GM23248 (cell line): Measurements from ENCODE around the gene HDAC10. TPM values are rescaled to one million over a fixed set of nuclear protein-coding genes. Genes with fewer than 3 reads are reported as not detected.
A peak's percentile ranks its signal among the peaks of the same experiment; 100 is the strongest.

Experiments
- DNase-seq: peaks from one replicate; pipeline ENCODE4 v3.0.0-alpha.2; 2015
- H2AFZ ChIP-seq: fragments of 200-600 bp; sonication (generic); 2 replicates; pipeline ENCODE4 v1.6.1; 2016; ENCODE audit warnings: antibody characterized with exemption
- H3F3A ChIP-seq: fragments of 200-600 bp; sonication (generic); 2 replicates; pipeline ENCODE4 v1.6.1; 2016; ENCODE audit warnings: mild to moderate bottlenecking, antibody characterized with exemption, mixed run types; ENCODE audit not compliant: insufficient read depth
- H3K27ac ChIP-seq: fragments of 200-600 bp; sonication (generic); 2 replicates; pipeline ENCODE4 v1.5.1; 2016; ENCODE audit warnings: mild to moderate bottlenecking
- H3K27me3 ChIP-seq: fragments of 200-600 bp; sonication (generic); replicated peaks from 2 replicates; pipeline ENCODE4 v1.6.1; 2016; ENCODE audit warnings: mild to moderate bottlenecking; ENCODE audit not compliant: insufficient read depth
- H3K36me3 ChIP-seq: fragments of 200-600 bp; sonication (generic); 2 replicates; pipeline ENCODE4 v1.6.1; 2016; ENCODE audit warnings: low read depth, mild to moderate bottlenecking
- H3K4me1 ChIP-seq: fragments of 200-600 bp; sonication (generic); 2 replicates; pipeline ENCODE4 v1.6.1; 2016; ENCODE audit warnings: mild to moderate bottlenecking; ENCODE audit not compliant: insufficient read depth
- H3K4me2 ChIP-seq: fragments of 200-600 bp; sonication (generic); one replicate; pipeline ENCODE4 v1.6.1; 2016; ENCODE audit warnings: mild to moderate bottlenecking; ENCODE audit not compliant: unreplicated experiment
- H3K4me3 ChIP-seq: fragments of 200-600 bp; sonication (generic); 2 replicates; pipeline ENCODE4 v1.5.1; 2016; ENCODE audit warnings: mild to moderate bottlenecking
- H3K79me2 ChIP-seq: fragments of 200-600 bp; sonication (generic); 2 replicates; pipeline ENCODE4 v1.6.1; 2016; ENCODE audit warnings: mild to moderate bottlenecking; ENCODE audit not compliant: insufficient read depth
- H3K9ac ChIP-seq: fragments of 200-600 bp; sonication (generic); 2 replicates; pipeline ENCODE4 v1.6.1; 2016; ENCODE audit warnings: mild to moderate bottlenecking
- H3K9me2 ChIP-seq: fragments of 200-600 bp; sonication (generic); 2 replicates; pipeline ENCODE4 v1.6.1; 2016; ENCODE audit warnings: mixed run types, mild to moderate bottlenecking, moderate library complexity; ENCODE audit not compliant: insufficient read depth
- H3K9me3 ChIP-seq: fragments of 200-600 bp; sonication (generic); one replicate; pipeline ENCODE4 v1.6.1; 2017; ENCODE audit warnings: low read depth
- H4K20me1 ChIP-seq: fragments of 200-600 bp; sonication (generic); 2 replicates; pipeline ENCODE4 v1.6.0; 2016; ENCODE audit not compliant: insufficient read depth
- EZH2 ChIP-seq: fragments of 200-600 bp; sonication (generic); IDR thresholded peaks from 2 replicates; pipeline ENCODE4 v1.6.1; 2018; ENCODE audit warnings: antibody characterized with exemption, mild to moderate bottlenecking; ENCODE audit not compliant: insufficient read depth, poor library complexity, severe bottlenecking
- EZH2phosphoT487 ChIP-seq: fragments of 200-600 bp; sonication (generic); IDR thresholded peaks from 2 replicates; pipeline ENCODE4 v1.6.1; 2018; ENCODE audit warnings: antibody characterized with exemption, moderate library complexity, mild to moderate bottlenecking, low read depth; ENCODE audit not compliant: insufficient read depth
- WGBS, 2 experiments: methylation state at CpG; one replicate each; pipeline ENCODE4 v1.1.6; 2015 to 2017; ENCODE audit warnings: low lambda C conversion rate in 2 of 2, low coverage in 1 of 2; ENCODE audit errors: missing lambda C conversion rate in 2 of 2; 5-methylcytosine and 5-hydroxymethylcytosine counted together
- in situ Hi-C: fragments of 300-500 bp; cut with MboI; formaldehyde crosslinking; loops from 2 replicates; pipeline ENCODE4 v1.15.0; 2020
- polyA plus RNA-seq: library from polyadenylated mRNA; unstranded; fragments of >200 nt; fragmentation: Nextera tagmentation; extraction: Ambion mirVana; gene quantifications from 2 replicates; pipeline ENCODE4 v1.2.1, GENCODE V29; 2016
- total RNA-seq: library from RNA; depleted of rRNA; stranded (reverse); fragments of >200 nt; shearing (Covaris generic); gene quantifications from 2 replicates; pipeline ENCODE4 v1.2.3, GENCODE V29; 2014

Gene HDAC10
- total and polyA plus RNA-seq, 2 experiments from 2014 or later: 6.6 to 16.8 TPM

DNA sequence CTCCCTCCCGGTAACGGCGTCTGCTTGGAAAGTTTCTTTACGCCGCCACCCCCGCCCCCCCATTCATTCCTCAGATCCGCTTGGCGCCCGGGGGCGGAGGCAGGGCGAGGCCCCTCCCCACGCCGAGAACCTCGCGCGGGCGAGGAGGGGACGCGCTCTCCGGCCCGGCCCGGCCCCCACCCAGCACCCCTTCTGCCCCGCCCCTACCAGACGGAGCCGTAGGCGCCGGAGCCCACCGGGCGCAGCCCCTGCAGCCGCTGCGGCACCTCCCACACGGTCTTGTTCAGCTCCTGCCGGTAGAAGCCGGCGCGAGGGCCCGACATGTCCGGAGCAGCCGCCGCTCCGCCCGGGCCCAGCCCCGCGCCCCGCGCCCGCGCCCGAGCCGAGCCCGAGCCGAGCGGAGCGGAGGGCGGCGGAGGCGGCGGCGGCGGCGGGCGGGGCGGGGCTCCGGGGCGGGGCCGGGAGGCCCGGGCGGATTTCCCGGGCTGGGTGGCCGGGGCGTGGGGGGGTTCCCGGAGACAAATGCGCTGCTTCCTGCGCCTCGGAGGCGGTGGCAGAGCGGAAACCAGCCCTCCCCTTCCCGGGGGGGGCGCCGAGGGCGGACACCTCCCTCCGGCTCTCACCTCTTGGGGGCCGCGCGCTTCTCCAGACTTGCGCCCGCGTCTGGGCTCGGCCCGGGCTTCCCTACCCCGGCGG lies 19.1 kb upstream of the HDAC10 start, which contains the start of gene MAPK11:
Gene MAPK11 (minus strand): TSS at position 411 of the 696 bp plus-strand sequence. CDS start 88 bp downstream, at position 323.
- Histone ChIP-seq H2AFZ (0 out of 2 replicates have a peak within 1 kb of the TSS, but pooled peaks have one; percentile 8), H3K4me2 (peak within 1 kb of the TSS; percentile 86), H3K27ac (no peak within 1 kb of the TSS), H3K79me2 (no peaks in the 10 kb centered on the region; the same call in 1 of the 2 replicates), H3K9me2 (no peaks in the 10 kb centered on the region), H3K4me3 (peak within 1 kb of the TSS; percentile 74), H3K4me1 (peaks cover 7% of the 10 kb centered on the region), H3K9ac (peak within 1 kb of the TSS; percentile 47; the same call in 1 of the 2 replicates), H3K27me3 (no peaks in the 10 kb centered on the region), H4K20me1 (no peaks in the 10 kb centered on the region), H3K36me3 (peaks cover 6% of the 10 kb centered on the region; the same call in 1 of the 2 replicates), H3K9me3 (no peaks in the 10 kb centered on the region), H3F3A (peaks cover 3% of the 10 kb centered on the region; the same call in 1 of the 2 replicates)
- DNase-seq: peak; percentile 73
- TF ChIP-seq EZH2phosphoT487 (no peak), EZH2 (no peak)
- in situ Hi-C loops: loop anchor here (10.0 kb wide), 1 partner anchor 65 kb away; no protein-coding TSS in a partner anchor
- 1% methylated on average over 12 to 56 of the region's 92 CpGs for WGBS, 2 experiments

GRCh38 chr22:50269573-50269969 lies 18.5 kb upstream of the HDAC10 start:
- peak overlapping the region; percentile 74 for H3K4me3 ChIP-seq
- WGBS, 2 experiments: 13 to 21% methylated on average over 14 to 18 of the region's 18 CpGs
- peak overlapping the region; percentile 47; the same call in 1 of the 2 replicates for H3K9ac ChIP-seq
- DNase-seq: no peak
- peaks cover 3% of the 10 kb centered on the region; the same call in 1 of the 2 replicates for H3K36me3 ChIP-seq
- H3K27me3 ChIP-seq: no peaks in the 10 kb centered on the region
- no peaks in the 10 kb centered on the region for H3K9me3 ChIP-seq
- no peaks in the 10 kb centered on the region for H4K20me1 ChIP-seq
- H3K27ac ChIP-seq: no peak overlapping the region
- H3K79me2 ChIP-seq: no peaks in the 10 kb centered on the region
- no peaks in the 10 kb centered on the region for H3F3A ChIP-seq
- in situ Hi-C loops: no loop called here
- H2AFZ ChIP-seq: no peak overlapping the region
- H3K4me2 ChIP-seq: peak overlapping the region; percentile 78
- H3K9me2 ChIP-seq: no peaks in the 10 kb centered on the region
- TF ChIP-seq EZH2 (no peak), EZH2phosphoT487 (no peak)
- H3K4me1 ChIP-seq: peaks cover 7% of the 10 kb centered on the region

DNA sequence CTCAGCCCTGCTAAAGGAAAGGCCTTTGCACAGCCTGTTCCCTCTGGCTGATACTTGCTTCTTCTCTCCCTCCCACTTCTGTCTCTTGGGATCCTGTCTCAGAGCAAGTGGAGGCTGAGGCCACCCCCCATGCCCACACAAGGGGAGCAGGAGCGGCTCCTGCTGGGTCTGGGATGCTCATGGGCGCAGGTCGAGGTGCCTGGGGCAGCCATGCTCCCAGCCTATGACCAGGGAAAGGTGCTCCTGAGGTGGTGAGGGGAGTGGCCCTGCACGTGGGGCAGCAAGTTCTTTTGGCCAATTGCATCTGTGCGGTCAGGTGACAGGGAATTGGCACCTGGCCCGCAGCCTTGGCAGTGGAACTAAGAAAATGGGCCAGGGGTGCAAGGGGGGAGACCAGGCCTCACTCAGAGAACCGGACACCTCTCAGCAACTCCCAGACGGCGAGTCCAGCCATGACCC lies 17.6 kb upstream of the HDAC10 start:
- Histone ChIP-seq H3K4me1 (peaks cover 7% of the 10 kb centered on the region), H3K79me2 (no peaks in the 10 kb centered on the region), H3K4me2 (no peak overlapping the region), H3K27ac (no peak overlapping the region), H3F3A (no peaks in the 10 kb centered on the region), H3K9me3 (no peaks in the 10 kb centered on the region), H3K4me3 (no peak overlapping the region), H3K9ac (no peak overlapping the region), H3K36me3 (no peaks in the 10 kb centered on the region), H3K27me3 (no peaks in the 10 kb centered on the region), H2AFZ (no peak overlapping the region), H4K20me1 (no peaks in the 10 kb centered on the region), H3K9me2 (no peaks in the 10 kb centered on the region)
- TF ChIP-seq EZH2: no peak
- TF ChIP-seq EZH2phosphoT487: no peak
- WGBS, 2 experiments: 61 to 68% methylated on average over 9 of the region's 9 CpGs
- DNase-seq: no peak
- in situ Hi-C loops: no loop called here

DNA sequence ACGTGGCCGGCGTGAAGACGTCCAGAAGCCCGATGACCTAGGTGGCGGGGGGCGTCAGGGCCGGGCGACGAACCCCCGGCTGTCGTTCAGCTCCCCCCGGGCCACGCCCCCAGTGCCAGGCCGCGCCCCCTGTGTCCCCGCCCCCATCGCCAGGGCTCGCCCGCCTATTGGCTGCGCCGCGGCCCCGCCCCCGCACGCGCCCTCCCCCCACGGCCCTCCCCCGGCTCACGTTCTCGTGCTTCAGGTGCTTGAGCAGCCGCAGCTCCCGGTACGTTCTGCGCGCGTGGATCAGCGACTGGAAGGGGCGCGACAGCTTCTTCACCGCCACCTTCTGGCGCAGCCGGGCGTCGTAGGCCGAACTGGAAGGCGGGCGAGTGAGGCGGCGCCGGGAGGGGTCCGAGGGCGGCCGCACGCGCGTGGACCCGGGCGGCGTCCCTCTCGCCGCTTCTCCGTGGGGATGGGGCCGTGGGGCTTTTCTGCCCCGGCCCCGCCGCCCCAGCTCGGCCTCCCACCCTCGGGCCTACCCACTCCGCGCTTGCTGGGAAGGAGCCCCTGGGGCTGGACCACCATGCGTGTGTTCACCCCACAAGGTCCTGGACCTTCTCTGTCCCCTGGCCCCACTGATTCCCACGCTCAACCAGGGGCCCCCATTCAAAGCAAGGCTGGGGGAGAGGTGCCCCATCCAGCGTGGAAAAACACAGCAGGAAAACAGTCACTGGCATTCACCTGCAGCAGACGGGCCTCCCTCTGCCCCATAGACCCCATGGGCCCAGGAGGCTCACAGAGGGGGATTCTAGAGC lies 16.7 kb upstream of the HDAC10 start:
- no peaks in the 10 kb centered on the region for H3K36me3 ChIP-seq
- DNase-seq: peak; percentile 81
- peak overlapping the region; percentile 63 for H3K4me3 ChIP-seq
- H3K27me3 ChIP-seq: no peaks in the 10 kb centered on the region
- peak overlapping the region; percentile 68 for H3K4me2 ChIP-seq
- in situ Hi-C loops: no loop called here
- no peaks in the 10 kb centered on the region for H3K79me2 ChIP-seq
- no peaks in the 10 kb centered on the region for H3K9me2 ChIP-seq
- H4K20me1 ChIP-seq: no peaks in the 10 kb centered on the region
- H3F3A ChIP-seq: no peaks in the 10 kb centered on the region
- no peaks in the 10 kb centered on the region for H3K9me3 ChIP-seq
- H3K27ac ChIP-seq: no peak overlapping the region
- H2AFZ ChIP-seq: no peak overlapping the region
- TF ChIP-seq EZH2phosphoT487 (no peak), EZH2 (no peak)
- H3K9ac ChIP-seq: no peak overlapping the region
- H3K4me1 ChIP-seq: peaks cover 7% of the 10 kb centered on the region
- 8 to 14% methylated on average over 28 to 54 of the region's 75 CpGs for WGBS, 2 experiments
